ENCODE data around the gene MCF2L2.

The MCF2L2 gene

GRCh38 chr3:183317886-183318865 is 110.2 kb downstream of the MCF2L2 start:
- Histone ChIP-seq H3K27me3 (replicated peaks; ENCODE audit: control insufficient read depth, insufficient read depth, low read length) (no peaks in the 10 kb centered on the region; the same call in 1 of the 2 replicates), H3K36me3 (ENCODE audit: control insufficient read depth, insufficient read depth, low read length) (no peaks in the 10 kb centered on the region), H3K4me3 (replicated peaks; ENCODE audit: low read depth, low read length) (no peak overlapping the region)
- DNase-seq (ENCODE audit: extremely low read depth, insufficient read length), result no peak
- no peak for TF ChIP-seq CTCF (IDR thresholded peaks at IDR 0.05; ENCODE audit: insufficient read depth, low read length, poor library complexity, severe bottlenecking)

- Histone ChIP-seq H3K4me3 (replicated peaks; ENCODE audit: low read depth, low read length) (no peak overlapping the region), H3K36me3 (ENCODE audit: control insufficient read depth, insufficient read depth, low read length) (no peaks in the 10 kb centered on the region), H3K27me3 (replicated peaks; ENCODE audit: control insufficient read depth, insufficient read depth, low read length) (no peaks in the 10 kb centered on the region; the same call in 1 of the 2 replicates)
- no peak for TF ChIP-seq CTCF (IDR thresholded peaks at IDR 0.05; ENCODE audit: insufficient read depth, low read length, poor library complexity, severe bottlenecking)
- DNase-seq (ENCODE audit: extremely low read depth, insufficient read length), result no peak
Observed at GRCh38 chr3:183317271-183317670, 111.1 kb downstream of the MCF2L2 start.

GRCh38 chr3:183315739-183316138 is 112.7 kb downstream of the MCF2L2 start:
- no peak for TF ChIP-seq CTCF (IDR thresholded peaks at IDR 0.05; ENCODE audit: insufficient read depth, low read length, poor library complexity, severe bottlenecking)
- DNase-seq (ENCODE audit: extremely low read depth, insufficient read length), result no peak
- Histone ChIP-seq H3K27me3 (replicated peaks; ENCODE audit: control insufficient read depth, insufficient read depth, low read length) (no peaks in the 10 kb centered on the region; the same call in 1 of the 2 replicates), H3K36me3 (ENCODE audit: control insufficient read depth, insufficient read depth, low read length) (no peaks in the 10 kb centered on the region), H3K4me3 (replicated peaks; ENCODE audit: low read depth, low read length) (no peak overlapping the region)

- no peak for TF ChIP-seq CTCF (IDR thresholded peaks at IDR 0.05; ENCODE audit: insufficient read depth, low read length, poor library complexity, severe bottlenecking)
- Histone ChIP-seq H3K36me3 (ENCODE audit: control insufficient read depth, insufficient read depth, low read length) (no peaks in the 10 kb centered on the region), H3K27me3 (replicated peaks; ENCODE audit: control insufficient read depth, insufficient read depth, low read length) (no peaks in the 10 kb centered on the region; the same call in 1 of the 2 replicates), H3K4me3 (replicated peaks; ENCODE audit: low read depth, low read length) (no peak overlapping the region)
- DNase-seq (ENCODE audit: extremely low read depth, insufficient read length), result no peak
Observed at GRCh38 chr3:183313764-183314163, 114.7 kb downstream of the MCF2L2 start.

GRCh38 chr3:183313351-183313750 is 115.1 kb downstream of the MCF2L2 start:
- no peaks in the 10 kb centered on the region for H3K36me3 ChIP-seq (ENCODE audit: control insufficient read depth, insufficient read depth, low read length)
- H3K4me3 ChIP-seq (replicated peaks; ENCODE audit: low read depth, low read length), result no peak overlapping the region
- no peaks in the 10 kb centered on the region; the same call in 1 of the 2 replicates for H3K27me3 ChIP-seq (replicated peaks; ENCODE audit: control insufficient read depth, insufficient read depth, low read length)
- no peak for TF ChIP-seq CTCF (IDR thresholded peaks at IDR 0.05; ENCODE audit: insufficient read depth, low read length, poor library complexity, severe bottlenecking)
- DNase-seq (ENCODE audit: extremely low read depth, insufficient read length), result no peak

Data from GM06990 (cell line).